GM23338 (cell line): ENCODE results near the gene EDAR. TPM values are rescaled to one million over a fixed set of nuclear protein-coding genes. Genes with fewer than 3 reads are reported as not detected.

Experiments
- ATAC-seq: fragments of 200-7000 bp; cut with Tn5 transposase; 3 replicates; pipeline ENCODE4 v1.9.1; 2020
- DNase-seq: peaks from one replicate; pipeline ENCODE4 v3.0.0-alpha.2; 2015; ENCODE audit warnings: low spot score
- H2AFZ ChIP-seq: fragments of 200-600 bp; sonication (generic); 2 replicates; pipeline ENCODE4 v1.8.0; 2016; ENCODE audit warnings: antibody characterized with exemption, mild to moderate bottlenecking, moderate library complexity
- H3F3A ChIP-seq: fragments of 200-600 bp; sonication (generic); replicated peaks from 2 replicates; pipeline ENCODE4 v1.8.0; 2017; ENCODE audit warnings: antibody characterized with exemption, mixed run types, low read depth
- H3K27ac ChIP-seq: fragments of 200-600 bp; sonication (generic); 2 replicates; pipeline ENCODE4 v1.6.1; 2016; ENCODE audit warnings: low read depth
- H3K27me3 ChIP-seq: fragments of 200-600 bp; sonication (generic); 2 replicates; pipeline ENCODE4 v1.8.0; 2016; ENCODE audit warnings: mild to moderate bottlenecking, mixed run types, moderate library complexity; ENCODE audit not compliant: insufficient read depth
- H3K36me3 ChIP-seq: fragments of 200-600 bp; sonication (generic); 2 replicates; pipeline ENCODE4 v1.8.0; 2016; ENCODE audit warnings: mild to moderate bottlenecking; ENCODE audit not compliant: insufficient read depth
- H3K4me1 ChIP-seq: fragments of 200-600 bp; sonication (generic); 2 replicates; pipeline ENCODE4 v1.8.0; 2016; ENCODE audit warnings: mild to moderate bottlenecking, moderate library complexity; ENCODE audit not compliant: insufficient read depth
- H3K4me2 ChIP-seq: fragments of 200-600 bp; sonication (generic); 2 replicates; pipeline ENCODE4 v1.7.1; 2017; ENCODE audit warnings: mixed run types
- H3K4me3 ChIP-seq: fragments of 200-600 bp; sonication (generic); 2 replicates; pipeline ENCODE4 v1.6.1; 2016; ENCODE audit warnings: mixed run types
- H3K79me2 ChIP-seq: fragments of 200-600 bp; sonication (generic); replicated peaks from 2 replicates; pipeline ENCODE4 v1.8.0; 2017; ENCODE audit warnings: mild to moderate bottlenecking; ENCODE audit not compliant: insufficient read depth
- H3K9me2 ChIP-seq: fragments of 200-600 bp; sonication (generic); 2 replicates; pipeline ENCODE4 v1.8.0; 2017; ENCODE audit not compliant: insufficient read depth
- H4K20me1 ChIP-seq: fragments of 200-600 bp; sonication (generic); replicated peaks from 2 replicates; pipeline ENCODE4 v1.8.0; 2017; ENCODE audit warnings: mild to moderate bottlenecking; ENCODE audit not compliant: insufficient read depth
- H3K27ac Mint-ChIP-seq: 2 replicates; pipeline ENCODE4 v1.8.0; 2020; ENCODE audit warnings: inconsistent platforms, mild to moderate bottlenecking, moderate library complexity, mixed read lengths
- H3K27me3 Mint-ChIP-seq: 3 replicates; pipeline ENCODE4 v1.8.0; 2022; ENCODE audit warnings: low read depth, mild to moderate bottlenecking, moderate library complexity, mixed read lengths, inconsistent platforms; ENCODE audit not compliant: insufficient read depth, poor library complexity
- H3K36me3 Mint-ChIP-seq: 3 replicates; pipeline ENCODE4 v1.8.0; 2021; ENCODE audit warnings: low read depth, mild to moderate bottlenecking, inconsistent platforms, moderate library complexity, mixed read lengths
- H3K4me1 Mint-ChIP-seq: 3 replicates; pipeline ENCODE4 v1.8.0; 2020; ENCODE audit warnings: mild to moderate bottlenecking, inconsistent platforms, mixed read lengths
- H3K4me3 Mint-ChIP-seq: 3 replicates; pipeline ENCODE4 v1.8.0; 2021; ENCODE audit warnings: moderate library complexity, mild to moderate bottlenecking, inconsistent platforms, mixed read lengths
- H3K9me3 Mint-ChIP-seq: 3 replicates; pipeline ENCODE4 v1.8.0; 2020; ENCODE audit warnings: moderate library complexity, mild to moderate bottlenecking, inconsistent platforms, mixed read lengths
- CREB1 ChIP-seq: fragments of 250-450 bp; sonication (Bioruptor Pico); IDR thresholded peaks from 2 replicates; pipeline ENCODE4 v1.5.0; 2020; ENCODE audit warnings: low read depth, mild to moderate bottlenecking, moderate library complexity
- ETS1 ChIP-seq: IDR thresholded peaks from 2 replicates; pipeline ENCODE4 v1.6.1; 2016; ENCODE audit warnings: antibody characterized with exemption
- EZH2 ChIP-seq: fragments of 200-600 bp; sonication (generic); IDR thresholded peaks from one replicate; pipeline ENCODE4 v1.8.0; 2017; ENCODE audit warnings: antibody characterized with exemption, mild to moderate bottlenecking, low read depth; ENCODE audit not compliant: unreplicated experiment
- EZH2phosphoT487 ChIP-seq: fragments of 200-600 bp; sonication (generic); IDR thresholded peaks from one replicate; pipeline ENCODE4 v1.8.1; 2018; ENCODE audit warnings: antibody characterized with exemption; ENCODE audit not compliant: unreplicated experiment
- JUNB ChIP-seq: IDR thresholded peaks from one replicate; pipeline ENCODE4 v1.6.1; 2016; ENCODE audit warnings: antibody characterized with exemption; ENCODE audit not compliant: unreplicated experiment
- NANOG ChIP-seq: IDR thresholded peaks from 2 replicates; pipeline ENCODE4 v1.6.1; 2016; ENCODE audit warnings: antibody characterized with exemption, borderline replicate concordance
- POLR2AphosphoS5 ChIP-seq: IDR thresholded peaks from 2 replicates; pipeline ENCODE4 v1.6.1; 2016; ENCODE audit warnings: antibody characterized with exemption, low read depth
- STAT1 ChIP-seq: IDR thresholded peaks from one replicate; pipeline ENCODE4 v1.6.1; 2016; ENCODE audit warnings: antibody characterized with exemption; ENCODE audit not compliant: unreplicated experiment
- ZNF114 ChIP-seq: fragments of 250-450 bp; sonication (Bioruptor Pico); IDR thresholded peaks from 2 replicates; pipeline ENCODE4 v1.5.0; 2020; ENCODE audit warnings: mild to moderate bottlenecking, moderate library complexity
- ZNF331 ChIP-seq: fragments of 250-450 bp; sonication (Bioruptor Pico); IDR thresholded peaks from 2 replicates; pipeline ENCODE4 v1.5.0; 2020; ENCODE audit warnings: low read depth, mild to moderate bottlenecking, moderate library complexity
- polyA plus RNA-seq: library from polyadenylated mRNA; unstranded; fragments of >200 nt; fragmentation: Nextera tagmentation; extraction: Ambion mirVana; gene quantifications from 2 replicates; pipeline ENCODE4 v1.2.1, GENCODE V29; 2016
- total RNA-seq: library from RNA; depleted of rRNA; stranded (reverse); fragments of >200 nt; shearing (Covaris generic); gene quantifications from 2 replicates; pipeline ENCODE4 v1.2.3, GENCODE V29; 2014
- TF ChIP-seq, protein P1 (sequence below), 2 experiments: fragments of 200-600 bp in 1 of 2; sonication (generic) in 1 of 2; conservative IDR thresholded peaks; 2 replicates each; pipeline versions ENCODE4 v1.5.1 to v1.6.1; 2016 to 2017; ENCODE audit warnings: antibody characterized with exemption in 2 of 2, low read depth in 2 of 2, mild to moderate bottlenecking in 2 of 2, moderate library complexity in 1 of 2

EDAR gene
- total and polyA plus RNA-seq, 2 experiments from 2014 or later: not detected

DNA sequence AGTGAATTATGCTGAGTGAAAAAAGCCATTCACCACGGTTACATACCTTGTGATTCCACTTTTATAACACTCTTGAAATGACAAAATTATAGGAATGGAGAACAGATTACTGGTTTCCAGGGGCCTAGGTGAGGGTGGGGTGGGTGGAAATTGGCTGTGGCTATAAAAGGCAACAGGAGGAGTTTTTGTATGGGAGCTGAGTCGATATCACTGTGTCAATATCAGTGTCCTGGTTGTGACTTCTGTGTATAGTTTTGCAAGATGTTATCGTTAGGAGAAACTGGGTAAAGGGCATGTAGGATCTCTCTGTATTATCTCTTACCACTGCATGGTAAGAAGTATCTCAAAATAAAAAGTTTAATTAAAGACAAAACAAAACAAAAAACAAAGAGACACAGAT lies 84.3 kb downstream of the EDAR start:
- no peak overlapping the region for H3K4me3 Mint-ChIP-seq
- DNase-seq: no peak
- H3K9me3 Mint-ChIP-seq: no peaks in the 10 kb centered on the region
- Histone ChIP-seq H3K4me3 (no peak overlapping the region), H4K20me1 (no peaks in the 10 kb centered on the region), H3K27ac (no peak overlapping the region), H3K4me2 (no peak overlapping the region), H3K27me3 (no peaks in the 10 kb centered on the region), H3K9me2 (no peaks in the 10 kb centered on the region), H3K4me1 (no peaks in the 10 kb centered on the region), H3F3A (no peaks in the 10 kb centered on the region), H3K79me2 (no peaks in the 10 kb centered on the region), H2AFZ (no peak overlapping the region), H3K36me3 (no peaks in the 10 kb centered on the region)
- no peaks in the 10 kb centered on the region for H3K4me1 Mint-ChIP-seq
- H3K27ac Mint-ChIP-seq: no peak overlapping the region
- no peak for TF ChIP-seq ZNF331 (CRISPR knock-in tag)
- TF ChIP-seq JUNB: no peak
- TF ChIP-seq EZH2: no peak
- TF ChIP-seq ETS1: no peak
- no peak for TF ChIP-seq STAT1
- ATAC-seq: no peak
- H3K27me3 Mint-ChIP-seq: no peaks in the 10 kb centered on the region
- no peaks in the 10 kb centered on the region; the same call in 2 of the 3 replicates for H3K36me3 Mint-ChIP-seq

GRCh38 chr2:108898315-108899082 lies 90.5 kb downstream of the EDAR start:
- no peak overlapping the region for H3K4me2 ChIP-seq
- Mint-ChIP-seq H3K36me3 (no peaks in the 10 kb centered on the region), H3K4me3 (no peak overlapping the region), H3K27me3 (no peaks in the 10 kb centered on the region), H3K9me3 (no peaks in the 10 kb centered on the region), H3K27ac (no peak overlapping the region), H3K4me1 (peaks cover 12% of the 10 kb centered on the region; the same call in 2 of the 3 replicates)
- H3K4me1 ChIP-seq: no peaks in the 10 kb centered on the region
- no peak overlapping the region for H3K27ac ChIP-seq
- H3K4me3 ChIP-seq: no peak overlapping the region
- no peaks in the 10 kb centered on the region for H3K36me3 ChIP-seq
- DNase-seq (no peak), ATAC-seq (no peak)
- H3K79me2 ChIP-seq: no peaks in the 10 kb centered on the region
- H3K27me3 ChIP-seq: no peaks in the 10 kb centered on the region
- no peak overlapping the region for H2AFZ ChIP-seq
- H3K9me2 ChIP-seq: no peaks in the 10 kb centered on the region
- H3F3A ChIP-seq: no peaks in the 10 kb centered on the region
- TF ChIP-seq ETS1 (no peak), CREB1 (CRISPR knock-in tag) (no peak)
- no peaks in the 10 kb centered on the region for H4K20me1 ChIP-seq

- H3K36me3 Mint-ChIP-seq: no peaks in the 10 kb centered on the region
These were observed 92.3 kb downstream of the EDAR start for GRCh38 chr2:108896741-108897140.

More at GRCh38 chr2:108896741-108897140, 92.3 kb downstream of the EDAR start:
- H3K79me2 ChIP-seq: no peaks in the 10 kb centered on the region
- H3K4me2 ChIP-seq: no peak overlapping the region
- no peaks in the 10 kb centered on the region for H3K9me3 Mint-ChIP-seq
- no peak for ATAC-seq
- no peak overlapping the region for H3K27ac ChIP-seq
- no peaks in the 10 kb centered on the region for H3K27me3 ChIP-seq
- TF ChIP-seq, protein P1, sequence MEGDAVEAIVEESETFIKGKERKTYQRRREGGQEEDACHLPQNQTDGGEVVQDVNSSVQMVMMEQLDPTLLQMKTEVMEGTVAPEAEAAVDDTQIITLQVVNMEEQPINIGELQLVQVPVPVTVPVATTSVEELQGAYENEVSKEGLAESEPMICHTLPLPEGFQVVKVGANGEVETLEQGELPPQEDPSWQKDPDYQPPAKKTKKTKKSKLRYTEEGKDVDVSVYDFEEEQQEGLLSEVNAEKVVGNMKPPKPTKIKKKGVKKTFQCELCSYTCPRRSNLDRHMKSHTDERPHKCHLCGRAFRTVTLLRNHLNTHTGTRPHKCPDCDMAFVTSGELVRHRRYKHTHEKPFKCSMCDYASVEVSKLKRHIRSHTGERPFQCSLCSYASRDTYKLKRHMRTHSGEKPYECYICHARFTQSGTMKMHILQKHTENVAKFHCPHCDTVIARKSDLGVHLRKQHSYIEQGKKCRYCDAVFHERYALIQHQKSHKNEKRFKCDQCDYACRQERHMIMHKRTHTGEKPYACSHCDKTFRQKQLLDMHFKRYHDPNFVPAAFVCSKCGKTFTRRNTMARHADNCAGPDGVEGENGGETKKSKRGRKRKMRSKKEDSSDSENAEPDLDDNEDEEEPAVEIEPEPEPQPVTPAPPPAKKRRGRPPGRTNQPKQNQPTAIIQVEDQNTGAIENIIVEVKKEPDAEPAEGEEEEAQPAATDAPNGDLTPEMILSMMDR (conservative IDR thresholded peaks at IDR 0.05; ENCODE audit: low read depth in 2 of 2): no peak
- TF ChIP-seq CREB1 (CRISPR knock-in tag) (no peak), EZH2phosphoT487 (no peak), ETS1 (no peak), EZH2 (no peak), ZNF114 (CRISPR knock-in tag) (no peak), STAT1 (no peak), POLR2AphosphoS5 (no peak), NANOG (no peak), JUNB (no peak)
- no peak for DNase-seq
- no peak overlapping the region for H3K4me3 Mint-ChIP-seq
- H4K20me1 ChIP-seq: no peaks in the 10 kb centered on the region; the same call in 1 of the 2 replicates
- no peak overlapping the region for H3K27ac Mint-ChIP-seq
- no peaks in the 10 kb centered on the region for H3F3A ChIP-seq
- H3K27me3 Mint-ChIP-seq: no peaks in the 10 kb centered on the region
- H3K4me1 ChIP-seq: no peaks in the 10 kb centered on the region
- no peak overlapping the region for H3K4me3 ChIP-seq
- H2AFZ ChIP-seq: no peak overlapping the region
- no peaks in the 10 kb centered on the region for H3K9me2 ChIP-seq
- no peaks in the 10 kb centered on the region for H3K36me3 ChIP-seq
- H3K4me1 Mint-ChIP-seq: peaks cover 12% of the 10 kb centered on the region; the same call in 2 of the 3 replicates
